Effector CD4-positive, alpha-beta T cell (primary cell): ENCODE measurements around the gene COL23A1.

Experiments used
- DNase-seq: peaks from one replicate; pipeline ENCODE4 v3.0.0-alpha.2; 2020

The COL23A1 gene

DNA sequence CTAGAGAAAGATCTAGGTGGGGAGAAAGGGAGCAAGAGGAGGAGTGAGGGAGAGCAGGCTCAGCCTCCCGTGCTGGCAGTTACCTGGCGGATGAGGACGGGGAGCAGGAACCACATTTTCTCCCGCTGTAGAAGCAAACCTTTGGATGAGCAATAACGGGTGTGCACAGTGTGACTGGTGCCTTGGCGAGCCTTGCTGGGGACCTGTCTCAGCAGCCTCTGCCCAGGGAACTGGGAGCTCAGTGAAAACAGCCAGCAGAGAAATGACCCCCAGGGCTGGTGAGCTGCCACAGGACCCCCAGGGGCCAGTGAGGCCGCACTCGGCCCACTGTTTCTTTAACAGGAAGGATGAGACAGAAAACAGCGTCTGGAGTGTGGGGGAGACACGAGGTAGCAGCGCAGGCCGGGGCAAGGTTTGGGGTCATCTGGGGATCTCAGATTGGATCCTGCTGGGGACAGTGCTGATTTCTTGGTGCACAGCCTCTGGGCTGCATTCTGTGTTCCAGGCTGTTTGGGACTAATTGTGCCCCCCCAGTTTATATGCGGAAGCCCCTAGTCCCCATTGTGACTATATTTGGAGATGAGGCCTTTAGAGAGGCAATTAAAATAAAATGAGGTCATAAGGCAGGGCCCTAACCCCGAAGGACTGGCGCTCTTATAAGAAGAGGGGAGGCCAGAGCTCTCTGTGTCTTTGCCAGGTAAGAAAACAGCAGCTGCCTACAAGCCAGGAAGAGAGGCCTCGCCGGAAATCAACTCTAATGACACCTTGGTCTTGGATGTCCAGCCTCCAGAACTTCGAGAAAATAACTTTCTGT, 238.8 kb downstream of the COL23A1 start:
- DNase-seq, result no peak

DNA sequence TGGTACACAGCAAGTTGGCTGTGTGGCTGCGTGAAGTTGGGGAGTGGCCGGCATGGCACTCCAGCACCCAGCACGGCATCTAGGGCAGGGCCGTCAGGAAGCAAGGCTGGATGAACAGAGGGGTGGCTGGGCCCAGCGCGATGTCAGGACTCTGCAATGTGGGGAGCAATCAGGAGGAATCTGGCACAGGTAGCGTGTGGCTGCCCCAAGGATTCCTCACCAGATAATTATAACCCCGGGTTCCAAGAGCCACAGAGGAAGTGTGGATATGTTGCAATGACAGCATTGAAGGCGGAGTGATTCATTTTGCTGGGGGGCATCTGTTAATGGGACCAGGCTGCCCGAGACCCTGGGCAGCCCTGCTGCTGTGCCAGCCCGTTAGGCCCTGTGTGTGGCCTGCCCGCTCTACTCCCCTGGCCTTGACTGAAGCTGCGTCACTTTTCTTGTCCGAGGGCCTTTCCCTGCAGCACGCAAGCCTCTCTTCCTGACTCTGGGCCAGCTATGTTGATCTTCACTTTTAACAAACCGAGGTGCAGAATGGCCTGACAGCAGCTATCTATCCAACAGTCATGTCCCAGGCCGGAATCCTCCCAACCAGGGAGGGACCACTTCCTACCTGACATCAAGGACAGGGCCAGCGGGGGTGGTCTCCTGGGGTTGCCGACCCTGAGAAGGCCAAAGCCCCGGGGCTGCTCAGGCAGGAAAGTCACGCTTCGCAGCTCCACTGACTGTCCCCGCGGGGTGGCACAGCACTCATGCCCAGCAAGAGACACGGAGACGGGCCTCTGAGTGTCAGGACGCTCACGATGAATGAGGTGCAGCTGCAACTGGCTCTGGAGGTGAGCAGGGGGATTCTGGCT, 239.6 kb downstream of the COL23A1 start:
- no peak for DNase-seq

DNA sequence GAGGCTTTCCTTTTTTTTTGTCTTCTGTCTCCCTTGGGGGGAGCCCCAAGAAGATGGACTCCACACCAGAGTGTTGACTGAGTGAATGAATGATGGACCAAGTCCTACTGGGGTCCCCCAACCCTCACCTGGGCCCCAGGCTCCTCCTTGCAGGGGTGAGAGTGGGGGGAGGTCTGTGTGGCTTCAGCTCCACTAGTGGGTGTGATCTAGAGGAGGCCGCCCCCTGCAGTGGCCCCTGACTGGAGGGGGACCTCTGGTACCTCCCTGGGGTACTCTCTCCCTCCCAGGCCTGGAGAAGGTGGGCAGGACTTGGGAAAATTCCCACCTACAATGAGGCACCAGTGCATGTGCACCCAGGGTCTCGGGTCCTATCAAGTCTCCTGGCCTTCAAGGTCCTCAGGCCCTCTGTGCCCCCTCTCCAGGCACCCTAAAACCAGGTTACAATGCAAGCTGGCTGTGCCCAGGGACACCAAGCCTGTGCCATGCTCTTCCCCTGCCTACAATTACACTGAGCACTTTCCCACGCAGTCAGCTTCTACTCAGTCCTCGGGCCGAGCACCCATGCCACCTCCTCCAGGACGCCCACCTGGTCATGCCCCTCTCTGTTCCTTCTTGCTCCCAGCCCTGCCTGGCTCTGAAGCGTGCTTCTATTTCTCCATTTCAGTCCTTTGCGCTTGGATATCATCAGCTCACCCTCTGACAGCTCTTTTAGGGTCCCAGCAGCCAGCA, 240.4 kb downstream of the COL23A1 start:
- DNase-seq, result no peak

DNA sequence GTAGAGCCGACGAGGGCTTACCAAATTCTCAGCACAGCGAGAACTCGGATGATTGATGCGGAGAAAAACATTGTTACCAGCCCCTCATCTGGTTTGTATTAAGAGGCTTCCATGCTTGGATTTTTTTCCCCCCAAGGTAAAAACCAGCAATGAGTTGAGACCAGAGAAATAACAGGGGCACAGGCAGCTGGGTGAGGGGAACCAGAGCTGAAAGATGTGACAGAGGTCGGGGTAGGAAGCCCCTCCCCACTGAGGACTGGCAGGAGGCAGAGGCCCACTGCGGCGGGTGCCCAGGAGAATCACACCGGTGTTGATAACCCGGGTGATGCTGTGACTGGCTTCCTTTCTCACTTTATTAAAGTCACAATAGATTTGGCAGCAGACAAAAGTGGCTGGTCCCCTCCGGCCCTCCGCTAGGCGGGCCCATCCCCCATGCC, 241.1 kb downstream of the COL23A1 start:
- no peak for DNase-seq

DNA sequence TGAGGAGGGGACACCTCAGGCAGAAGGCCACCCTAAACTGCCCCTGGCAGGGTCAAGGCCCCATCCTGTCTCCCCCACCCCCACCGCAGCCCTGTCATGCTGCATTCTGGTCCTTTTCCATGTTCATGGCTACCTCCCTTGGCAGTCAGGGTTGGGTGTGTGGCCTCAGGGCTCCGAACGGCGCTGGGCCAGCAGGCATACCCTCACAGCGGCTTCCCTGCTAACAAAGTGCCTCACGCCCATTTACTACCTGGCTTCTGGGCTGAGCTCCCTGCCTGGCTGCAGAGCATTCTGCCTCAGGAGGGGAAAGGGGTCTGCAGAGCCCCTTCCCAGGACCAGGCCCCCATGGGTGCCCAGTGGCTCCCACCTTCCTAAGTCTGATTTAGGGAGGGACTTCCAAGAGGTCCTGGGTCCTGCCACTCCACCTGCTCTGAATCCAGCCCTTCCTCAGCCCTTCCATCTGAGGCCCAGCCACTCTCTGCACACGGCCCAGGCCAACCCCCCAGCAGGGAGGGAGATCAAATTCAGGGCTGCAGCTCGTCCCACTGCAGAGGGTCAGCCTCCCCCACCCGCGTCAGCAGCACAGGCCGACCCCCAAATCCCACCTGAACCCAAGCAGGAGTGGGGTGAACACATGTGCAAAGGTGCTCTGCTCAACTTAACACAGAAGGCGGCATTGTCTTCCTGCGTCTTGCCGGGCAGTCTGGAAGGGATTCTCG, 241.7 kb downstream of the COL23A1 start:
- DNase-seq, result no peak

DNA sequence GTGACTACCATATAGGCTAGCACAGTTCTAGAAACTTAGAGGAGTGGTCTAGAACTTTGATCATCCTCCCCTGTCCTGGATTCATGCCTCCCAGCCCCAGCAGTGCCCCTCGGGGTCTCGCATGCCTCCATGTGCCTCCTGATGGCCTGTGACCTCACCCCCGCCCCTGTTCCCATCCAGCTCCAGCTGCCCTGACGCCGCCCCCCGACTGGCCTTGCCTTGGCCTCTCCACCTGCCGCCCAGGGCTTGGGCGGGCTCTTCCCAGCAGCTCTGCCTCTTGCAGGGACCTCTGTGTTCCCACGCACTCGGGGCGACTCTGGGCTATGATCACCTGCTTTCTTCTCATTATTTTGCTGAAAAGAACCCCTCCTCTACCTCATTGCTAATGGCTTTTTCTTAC, 242.2 kb downstream of the COL23A1 start:
- DNase-seq, result no peak

DNA sequence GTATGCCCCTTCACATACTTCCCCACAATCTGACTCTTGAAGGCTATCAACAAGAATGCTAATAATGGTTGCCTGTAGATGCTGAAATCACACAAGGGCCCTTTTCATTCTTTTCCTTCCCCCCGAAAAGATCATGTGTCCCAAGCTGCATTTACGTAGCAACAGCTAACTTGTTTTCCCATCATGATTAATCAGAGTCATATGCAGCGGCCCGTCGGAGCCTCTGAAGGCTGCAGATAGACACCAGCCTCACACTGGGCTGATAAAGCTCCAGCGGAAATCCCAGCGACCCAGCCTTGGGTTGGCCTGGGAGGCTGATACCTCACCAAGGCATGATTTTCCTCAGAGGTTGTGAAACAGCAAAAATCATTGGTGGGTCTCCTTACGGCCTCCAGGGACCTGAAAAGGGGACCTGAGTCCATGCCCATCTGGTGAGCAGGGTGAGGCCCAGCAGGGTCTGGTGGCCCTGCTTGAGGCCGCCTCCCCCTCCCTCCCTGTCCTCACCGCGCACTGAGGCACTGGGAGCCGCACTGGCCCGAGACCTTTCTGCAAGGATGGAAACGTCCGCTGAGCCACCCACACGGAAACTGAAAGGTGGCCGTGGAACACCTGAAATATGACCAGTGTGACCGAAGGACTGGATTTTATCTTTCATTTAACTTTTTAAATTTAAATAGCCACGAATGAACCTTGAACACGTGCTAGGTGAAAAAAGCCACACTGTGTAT, 243.4 kb downstream of the COL23A1 start:
- no peak for DNase-seq

DNA sequence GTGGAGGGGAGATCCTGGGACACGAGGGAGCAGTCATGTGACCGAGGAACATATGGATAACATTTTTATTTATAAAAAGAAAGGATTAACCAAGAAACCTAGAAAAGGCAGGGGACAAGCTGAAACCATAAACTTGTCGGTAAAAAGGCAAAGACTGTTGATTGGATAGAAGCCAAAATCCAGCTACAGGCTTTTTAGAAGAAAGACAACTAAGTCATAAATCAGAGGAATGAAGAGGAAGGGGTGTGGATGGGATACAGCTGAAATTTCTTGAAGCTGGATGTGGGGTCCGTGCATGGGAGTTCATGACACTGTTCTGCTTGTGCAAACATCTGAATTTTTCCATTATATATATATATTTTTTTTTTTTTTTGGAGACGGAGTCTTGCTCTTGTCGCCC, 246.9 kb downstream of the COL23A1 start:
- no peak for DNase-seq

DNA sequence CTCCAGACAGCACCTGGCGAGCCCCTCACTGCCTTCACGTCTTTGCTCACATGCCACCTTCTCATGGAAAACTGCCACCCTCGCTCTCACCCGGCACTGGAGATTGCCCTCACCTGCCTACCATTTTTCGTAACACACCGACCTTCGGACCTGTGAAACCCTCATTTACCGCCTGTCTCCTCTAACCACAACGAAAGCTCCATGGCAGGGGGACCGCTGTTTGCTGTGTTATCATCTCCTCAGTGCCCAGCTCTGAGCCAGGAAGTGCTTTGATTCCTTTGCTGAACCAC, 248.4 kb downstream of the COL23A1 start:
- no peak for DNase-seq

DNA sequence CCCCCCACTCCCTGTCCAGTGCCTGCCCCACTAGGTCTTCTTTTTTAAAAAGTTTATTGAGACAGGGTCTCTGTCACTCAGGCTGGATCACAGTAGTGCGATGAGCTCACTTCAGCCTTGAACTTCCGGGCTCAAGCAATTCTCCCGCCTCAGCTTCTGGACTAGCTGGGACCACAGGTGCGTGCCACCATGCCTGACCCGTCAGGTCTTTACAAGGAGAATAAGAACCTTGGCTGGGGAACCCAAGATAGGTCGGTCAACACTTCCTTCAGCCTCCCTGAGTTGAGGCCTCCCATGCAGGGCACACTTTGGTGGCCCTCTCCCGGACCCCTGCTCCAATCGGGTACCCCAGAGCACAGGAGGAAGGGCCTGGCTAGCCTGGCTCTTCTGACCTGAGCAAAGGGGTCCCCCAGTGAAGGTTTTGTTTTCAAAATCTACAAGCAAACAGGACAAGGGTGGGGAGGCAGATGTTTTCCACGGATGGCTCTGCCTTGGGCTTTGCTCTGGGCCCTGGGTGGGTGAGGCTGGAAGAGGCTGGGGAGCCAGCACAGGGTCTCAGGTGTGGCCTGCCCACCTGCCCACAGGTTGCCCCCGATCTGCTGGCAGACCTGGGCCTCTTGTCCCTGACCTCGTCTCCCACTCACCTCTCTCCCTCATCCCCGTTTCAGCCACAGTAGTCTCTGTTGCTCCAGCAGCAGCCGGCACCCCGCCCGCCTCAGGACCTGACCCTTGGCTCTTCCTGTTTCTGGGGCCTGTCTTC, 248.9 kb downstream of the COL23A1 start:
- no peak for DNase-seq

DNA sequence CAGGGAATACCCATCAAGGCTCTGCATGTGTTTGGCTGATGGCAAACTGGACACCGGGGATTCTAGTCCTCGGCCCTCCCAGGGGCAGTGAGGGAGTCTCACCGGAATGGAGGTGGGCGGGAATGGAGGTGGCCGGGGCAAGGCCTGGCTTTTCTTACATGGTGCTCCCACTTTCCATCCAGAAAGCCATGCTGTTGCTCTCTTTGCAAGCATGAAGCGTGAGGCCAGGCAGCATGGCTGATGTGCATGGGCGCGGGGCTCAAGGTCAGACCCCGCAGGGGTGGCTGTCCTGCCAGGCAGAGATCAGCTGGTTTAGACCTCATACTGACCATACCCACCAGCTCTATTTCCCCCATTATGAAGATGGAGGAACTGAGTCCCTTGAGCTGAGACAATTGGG, 249.6 kb downstream of the COL23A1 start:
- DNase-seq, result no peak

DNA sequence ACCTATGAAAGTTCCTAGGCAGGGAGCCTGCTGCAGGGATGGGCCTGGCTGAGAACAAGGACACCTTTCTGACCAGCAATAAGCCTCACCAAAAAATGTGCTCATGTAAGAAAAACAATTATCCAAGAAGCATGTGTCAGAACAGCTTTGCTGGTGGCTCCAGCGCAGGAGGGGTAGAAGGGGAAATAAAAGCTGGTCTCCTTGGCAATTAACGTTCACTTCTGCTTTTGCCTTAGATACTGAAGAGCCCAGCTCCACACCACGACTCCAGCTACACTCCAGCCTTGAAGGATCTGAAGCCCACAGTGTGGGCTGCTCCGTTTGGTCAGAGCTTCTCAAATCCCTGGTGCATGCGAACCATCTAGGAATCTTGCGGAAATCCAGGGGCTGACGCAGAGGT, 250.0 kb downstream of the COL23A1 start:
- DNase-seq, result no peak

DNA sequence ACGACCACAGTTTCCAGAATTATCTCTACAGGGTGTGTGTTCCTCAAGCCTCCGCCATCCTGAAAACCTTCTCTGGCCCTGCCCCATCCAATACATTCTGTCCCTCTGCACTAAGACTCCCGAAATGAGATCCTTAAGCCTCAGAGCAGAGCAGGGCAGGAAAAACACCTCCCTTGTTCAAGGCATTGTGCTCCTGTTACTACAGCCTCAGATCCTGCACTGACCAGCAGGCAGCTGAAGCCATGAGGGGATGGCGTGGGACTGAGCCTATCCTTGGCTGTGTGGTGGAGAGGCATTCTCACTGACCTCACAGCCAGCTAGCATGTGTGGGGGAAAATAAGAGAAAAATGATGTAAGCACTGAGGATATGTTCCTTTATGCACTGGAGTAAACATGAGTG, 250.9 kb downstream of the COL23A1 start:
- DNase-seq, result no peak

DNA sequence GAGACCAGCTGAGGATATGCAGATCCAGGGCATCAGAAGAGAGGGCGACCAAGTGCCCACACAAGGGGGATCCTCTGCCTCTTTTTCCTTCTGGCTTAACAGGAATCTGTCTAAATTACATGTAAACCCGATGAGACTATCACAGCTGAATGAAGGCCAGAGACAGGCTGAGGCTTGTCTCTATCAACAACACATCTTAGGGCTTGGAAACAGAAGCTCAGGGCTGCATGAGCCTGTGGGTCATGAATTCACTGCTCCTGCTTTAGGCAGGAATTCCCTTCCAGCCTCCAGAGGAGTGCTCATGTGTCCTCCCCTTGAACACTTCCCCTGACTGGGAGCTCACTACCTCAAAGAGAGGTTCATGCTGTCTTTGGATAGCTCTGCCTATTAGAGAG, 251.4 kb downstream of the COL23A1 start:
- no peak for DNase-seq

DNA sequence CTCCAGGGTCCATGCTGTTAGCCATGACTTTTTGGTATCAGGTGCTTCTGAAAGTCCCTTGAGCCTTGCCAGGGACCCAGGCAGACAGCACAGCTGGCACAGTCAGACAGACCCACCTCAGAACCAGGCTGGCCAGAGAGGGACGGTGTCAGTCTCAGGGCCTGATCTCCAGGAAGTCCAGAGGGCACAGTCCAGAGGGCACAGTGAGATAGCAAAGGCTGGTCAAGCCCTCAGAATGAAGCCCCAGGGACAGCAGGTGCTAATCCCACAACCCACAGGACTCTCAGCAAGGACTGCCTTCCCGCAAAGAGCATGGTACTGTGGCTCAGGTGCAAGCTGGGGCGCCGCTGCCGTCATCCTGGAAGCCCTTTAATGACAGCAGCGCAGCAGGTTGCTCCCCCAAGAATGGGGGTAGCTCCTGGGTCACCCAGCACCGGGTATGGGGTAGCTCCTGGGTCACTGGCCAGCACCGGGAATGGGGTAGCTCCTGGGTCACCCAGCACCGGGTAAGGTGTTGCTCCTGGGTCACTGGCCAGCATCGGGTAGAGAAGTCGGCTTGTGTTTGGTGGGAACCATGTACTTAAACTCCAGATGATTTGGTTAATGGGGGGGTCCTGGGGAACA, 252.0 kb downstream of the COL23A1 start:
- no peak for DNase-seq

DNA sequence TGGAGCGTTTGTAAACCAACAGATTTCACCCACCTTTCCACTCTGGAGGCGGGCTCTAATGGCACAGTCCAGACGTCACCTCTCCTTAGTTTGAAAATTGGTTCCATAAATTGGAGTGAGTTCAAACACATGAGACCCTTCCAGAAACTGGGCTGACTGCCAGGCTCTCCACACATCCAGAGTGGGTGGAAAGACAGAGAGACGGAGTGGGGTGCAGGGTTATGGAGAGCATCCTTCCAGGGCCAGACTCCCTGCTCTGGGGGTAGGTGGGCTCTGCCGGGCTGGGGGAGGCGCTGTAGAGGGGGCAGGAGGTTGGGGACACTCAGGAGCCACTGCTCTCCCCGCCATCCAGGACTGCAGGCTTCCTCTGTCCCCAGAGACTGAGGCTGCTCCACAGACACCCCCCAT, 252.9 kb downstream of the COL23A1 start:
- DNase-seq, result no peak

DNA sequence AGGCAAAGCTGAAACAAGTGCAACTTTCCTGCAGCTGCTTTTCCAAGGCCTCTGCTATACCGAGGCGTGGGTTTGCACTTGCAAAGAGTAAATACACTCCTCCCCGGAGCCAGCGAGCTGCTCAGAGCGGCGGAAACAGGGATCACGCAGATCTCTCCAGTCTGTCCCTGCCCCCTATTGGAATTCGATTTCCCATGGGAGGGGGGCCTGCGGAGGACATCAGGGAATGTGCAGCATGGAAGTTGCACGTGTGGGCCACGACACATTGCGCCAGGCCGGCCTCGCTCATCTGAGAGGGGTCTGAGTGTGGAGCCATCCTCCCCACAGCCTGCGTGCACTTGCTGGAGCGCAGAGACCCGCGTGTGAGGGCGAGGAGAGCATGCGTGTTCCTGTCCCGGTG, 253.3 kb downstream of the COL23A1 start:
- DNase-seq, result no peak

DNA sequence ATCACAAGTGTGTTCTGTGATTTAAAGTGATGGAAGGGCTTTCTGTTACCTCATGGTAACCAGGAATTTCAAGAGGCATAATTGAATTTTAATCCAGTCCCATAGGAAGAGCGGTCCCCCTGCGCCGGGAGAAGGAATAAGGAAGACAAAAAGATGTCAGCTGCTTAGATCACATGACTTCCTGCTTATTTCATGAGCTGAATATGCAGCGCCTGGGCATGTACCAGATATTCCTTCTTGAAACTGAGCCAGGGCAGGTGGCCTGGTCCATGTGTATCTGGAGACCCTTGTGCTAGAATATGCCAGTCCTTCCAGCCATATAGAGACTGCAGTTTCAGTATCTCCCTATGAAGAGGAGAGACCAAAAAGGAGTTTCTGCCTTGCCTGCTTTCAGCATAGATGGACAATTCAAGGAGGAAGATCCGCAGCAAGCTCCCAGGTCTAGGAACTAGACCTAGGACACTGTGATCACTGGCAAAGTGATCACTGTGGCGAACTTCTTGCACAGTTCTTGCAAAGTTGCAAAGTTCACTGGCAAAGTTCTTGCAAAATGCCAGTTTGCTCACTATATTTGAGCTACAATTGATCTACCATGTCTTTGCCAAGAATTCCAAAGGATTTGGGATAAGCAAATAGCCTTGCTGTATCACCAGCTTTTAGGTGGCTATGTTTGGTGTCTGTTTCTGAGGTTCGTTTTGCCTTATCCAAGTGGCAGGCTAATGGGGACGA, 254.7 kb downstream of the COL23A1 start:
- no peak for DNase-seq

DNA sequence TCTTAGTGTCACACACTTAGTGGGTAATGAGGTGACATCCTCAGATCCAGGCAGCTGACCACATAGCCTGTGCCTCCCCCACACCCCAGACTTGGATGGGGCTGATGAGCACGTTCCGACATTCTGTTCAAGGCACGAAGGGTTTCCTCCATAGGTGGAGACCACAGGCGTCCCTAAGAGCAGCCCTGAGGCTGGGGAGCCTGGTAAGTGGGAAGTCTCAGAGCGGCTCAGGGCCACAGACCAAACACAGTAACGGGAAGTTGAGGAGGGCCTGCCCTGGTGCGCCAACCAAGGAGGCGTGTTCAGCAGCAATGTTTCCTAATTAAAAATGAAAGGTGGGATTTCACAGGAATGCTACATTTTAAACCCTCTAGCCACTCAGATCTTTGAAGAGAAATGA, 255.3 kb downstream of the COL23A1 start:
- DNase-seq, result no peak

DNA sequence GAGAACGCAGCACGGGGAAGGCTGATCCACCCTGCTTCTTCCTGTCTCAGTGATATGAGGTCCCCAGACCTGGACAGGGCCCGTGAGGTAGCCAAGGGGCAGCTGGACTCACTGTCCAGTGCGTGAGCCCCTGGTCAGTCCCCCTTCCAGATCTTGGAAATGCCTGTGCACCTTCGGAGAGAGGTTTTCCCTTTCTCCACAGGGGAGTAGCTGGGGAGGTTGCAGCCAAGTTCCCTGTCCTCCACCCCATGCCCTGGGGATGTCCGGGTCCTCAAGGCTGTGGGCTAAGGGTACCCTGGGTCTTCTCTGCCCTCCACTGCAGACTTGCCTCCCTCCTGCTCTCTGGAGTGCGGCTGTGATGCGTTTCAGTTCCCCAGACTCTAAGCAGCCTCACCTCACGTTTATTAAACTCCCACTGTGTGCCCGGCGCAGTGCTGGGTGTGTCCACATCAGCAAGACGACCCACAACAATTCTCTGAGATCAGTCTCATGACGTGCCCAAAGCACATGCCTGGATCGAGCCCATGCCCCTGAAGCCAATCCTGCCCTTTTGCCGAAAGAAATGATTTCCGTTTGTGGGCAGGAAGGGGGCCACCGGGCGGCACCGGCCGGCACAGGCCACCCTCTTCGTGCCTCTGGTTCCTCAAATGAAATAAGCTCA, 256.2 kb downstream of the COL23A1 start:
- no peak for DNase-seq
